ENCODE results near the gene PARD6B. TPM values are rescaled to one million over a fixed set of nuclear protein-coding genes. Genes with fewer than 3 reads are reported as not detected.

The PARD6B gene
- total RNA-seq, 1 experiment from 2014 or later: 29.6 TPM

GRCh38 chr20:50790651-50791277, 59.4 kb downstream of the PARD6B start (continued):
- TF ChIP-seq MYBL2 (CRISPR knock-in tag; IDR thresholded peaks at IDR 0.05) (no peak), ZBTB43 (CRISPR knock-in tag; IDR thresholded peaks at IDR 0.05) (no peak)

- Mint-ChIP-seq H3K4me1 (peaks cover 26% of the 10 kb centered on the region), H3K4me3 (no peak overlapping the region), H3K27me3 (ENCODE audit: low read depth) (peaks cover 6% of the 10 kb centered on the region), H3K27ac (no peak overlapping the region), H3K9me3 (no peaks in the 10 kb centered on the region), H3K36me3 (no peaks in the 10 kb centered on the region)
- DNase-seq (ENCODE audit: low spot score) (no peak), ATAC-seq (no peak)
- CTCF ChIA-PET: interaction anchor here (0.6 to 3.6 kb wide), 88 partner anchors 9 to 1845 kb away, joined by 3 to 127 read pairs (median 4); partner anchors contain the start of genes ADNP, DPM1, MOCS3 and PARD6B
- POLR2A ChIA-PET: interaction anchor here (0.6 to 2.4 kb wide), 6 partner anchors 56 to 751 kb away, joined by 3 to 11 read pairs (median 4); partner anchors contain the start of gene ADNP
- TF ChIP-seq ATF6 (CRISPR knock-in tag; IDR thresholded peaks at IDR 0.05): no peak
- TF ChIP-seq ZNF532 (CRISPR knock-in tag; IDR thresholded peaks at IDR 0.05; ENCODE audit: borderline replicate concordance): no peak
- no peak for TF ChIP-seq RELA (CRISPR knock-in tag; IDR thresholded peaks at IDR 0.05; ENCODE audit: borderline replicate concordance)
- no peak for TF ChIP-seq FOXP1 (CRISPR knock-in tag; IDR thresholded peaks at IDR 0.05; ENCODE audit: borderline replicate concordance)
- no peak for TF ChIP-seq IRF1 (CRISPR knock-in tag; IDR thresholded peaks at IDR 0.05)
- TF ChIP-seq ZNF281 (CRISPR knock-in tag; IDR thresholded peaks at IDR 0.05): no peak
- no peak for TF ChIP-seq ZNF396 (CRISPR knock-in tag; IDR thresholded peaks at IDR 0.05; ENCODE audit: borderline replicate concordance)
- no peak for TF ChIP-seq ARID4B (CRISPR knock-in tag; IDR thresholded peaks at IDR 0.05; ENCODE audit: borderline replicate concordance)
- TF ChIP-seq USF1 (CRISPR knock-in tag; IDR thresholded peaks at IDR 0.05): no peak
- no peak for TF ChIP-seq GTF2I (CRISPR knock-in tag; conservative IDR thresholded peaks at IDR 0.05)
- no peak for TF ChIP-seq NR2C2 (CRISPR knock-in tag; IDR thresholded peaks at IDR 0.05)
- TF ChIP-seq ZNF317 (CRISPR knock-in tag; IDR thresholded peaks at IDR 0.05; ENCODE audit: borderline replicate concordance, low read depth): no peak
- no peak for TF ChIP-seq TCF7 (CRISPR knock-in tag; IDR thresholded peaks at IDR 0.05; ENCODE audit: low read depth)
- no peak for TF ChIP-seq EMX1 (CRISPR knock-in tag; IDR thresholded peaks at IDR 0.05)
These were observed 61.6 kb downstream of the PARD6B start for GRCh38 chr20:50792708-50793574.
